B cell (primary cell): ENCODE data around the gene KRT74. TPM values are rescaled to one million over a fixed set of nuclear protein-coding genes. Genes with fewer than 3 reads are reported as not detected.

Source experiments
- ATAC-seq: fragments of 200-7000 bp; cut with Tn5 transposase; one replicate; pipeline ENCODE4 v1.10.0; 2021; ENCODE audit warnings: low read depth, mild to moderate bottlenecking, moderate number of reproducible peaks, moderate library complexity
- CTCF ChIA-PET: fragments of 350-600 bp; sonication (Branson Sonifier 250); formaldehyde crosslinking; loops from one replicate; lab custom pipeline; 2021; ENCODE audit warnings: antibody characterized with exemption, inconsistent platforms; lab: Charles Lee
- POLR2A ChIA-PET: fragments of 350-600 bp; sonication (Branson Sonifier 250); formaldehyde crosslinking; loops from one replicate; lab custom pipeline; 2021; ENCODE audit warnings: antibody characterized with exemption; lab: Charles Lee
- DNase-seq: peaks from one replicate; pipeline ENCODE4 v3.0.0; 2013
- H2AFZ ChIP-seq: 2 replicates; pipeline ENCODE4 v1.6.1; 2012; ENCODE audit warnings: mild to moderate bottlenecking, low read depth, low read length; ENCODE audit not compliant: insufficient read depth, poor library complexity, severe bottlenecking
- H3K27ac ChIP-seq, 2 donors: 1 replicate in 1 of 2; 2 replicates in 1 of 2; pipeline ENCODE4 v1.5.1; 2012 to 2013; ENCODE audit warnings: low read length in 2 of 2, mild to moderate bottlenecking in 2 of 2, moderate library complexity in 1 of 2
- H3K27me3 ChIP-seq, 4 experiments: fragments of 200-600 bp in 1 of 4; sonication (generic) in 1 of 4; replicated peaks in 1 of 4; 1 replicate in 2 of 4; 2 replicates in 2 of 4; pipeline versions ENCODE4 v1.6.1 to v1.7.0; 2013 to 2016; ENCODE audit warnings: low read length in 3 of 4, mild to moderate bottlenecking in 2 of 4, mixed read lengths in 1 of 4, moderate library complexity in 1 of 4; ENCODE audit not compliant: insufficient read depth in 4 of 4, control insufficient read depth in 3 of 4; ENCODE audit errors: control extremely low read depth in 1 of 4
- H3K36me3 ChIP-seq, 2 experiments: replicated peaks in 1 of 2; 1 replicate in 1 of 2; 2 replicates in 1 of 2; pipeline versions ENCODE4 v1.6.1 to v1.7.1; 2013; ENCODE audit warnings: low read length in 1 of 2; ENCODE audit not compliant: insufficient read depth in 2 of 2, control insufficient read depth in 1 of 2; ENCODE audit errors: control extremely low read depth in 1 of 2, extremely low read depth in 1 of 2
- H3K4me1 ChIP-seq, 2 donors: fragments of 200-600 bp in 1 of 2; sonication (generic) in 1 of 2; 1 replicate in 1 of 2; 2 replicates in 1 of 2; pipeline versions ENCODE4 v1.5.1 to v1.6.1; 2013 to 2017; ENCODE audit warnings: low read length in 2 of 2; ENCODE audit not compliant: control insufficient read depth in 2 of 2, insufficient read depth in 2 of 2
- H3K4me2 ChIP-seq: replicated peaks from 2 replicates; pipeline ENCODE3; 2012; ENCODE audit warnings: mild to moderate bottlenecking, low read depth, low read length; ENCODE audit not compliant: poor library complexity, severe bottlenecking
- H3K4me3 ChIP-seq, 5 experiments: fragments of 200-600 bp in 1 of 5; sonication (generic) in 1 of 5; 1 replicate in 3 of 5; 2 replicates in 2 of 5; pipeline versions ENCODE4 v1.5.1 to v1.7.0; 2011 to 2016; ENCODE audit warnings: low read length in 4 of 5, mild to moderate bottlenecking in 4 of 5, low read depth in 2 of 5, control low read depth in 1 of 5, moderate library complexity in 1 of 5; ENCODE audit not compliant: insufficient read depth in 1 of 5; ENCODE audit errors: control extremely low read depth in 1 of 5, extremely low read depth in 1 of 5
- H3K79me2 ChIP-seq: fragments of 200-600 bp; sonication (generic); one replicate; pipeline ENCODE4 v1.6.0; 2016; ENCODE audit warnings: low read length; ENCODE audit not compliant: control insufficient read depth, insufficient read depth
- H3K9ac ChIP-seq: fragments of 200-600 bp; sonication (generic); 2 replicates; pipeline ENCODE4 v1.6.1; 2017; ENCODE audit warnings: mild to moderate bottlenecking, low read length, moderate library complexity
- H3K9me3 ChIP-seq, 3 donors: one replicate each; pipeline versions ENCODE4 v1.6.1 to v1.7.1; 2013; ENCODE audit warnings: low read length in 2 of 3; ENCODE audit not compliant: control insufficient read depth in 2 of 3, insufficient read depth in 1 of 3; ENCODE audit errors: control extremely low read depth in 1 of 3
- H4K20me1 ChIP-seq: 2 replicates; pipeline ENCODE4 v1.6.0; 2012; ENCODE audit warnings: mild to moderate bottlenecking, low read length; ENCODE audit not compliant: insufficient read depth, control insufficient read depth, poor library complexity, severe bottlenecking
- H3K27ac Mint-ChIP-seq: one replicate; pipeline ENCODE4 v1.8.0; 2021; ENCODE audit warnings: mixed read lengths
- H3K27me3 Mint-ChIP-seq: one replicate; pipeline ENCODE4 v1.8.0; 2021; ENCODE audit warnings: mixed read lengths
- H3K4me1 Mint-ChIP-seq: one replicate; pipeline ENCODE4 v1.8.0; 2021; ENCODE audit warnings: mixed read lengths
- H3K4me3 Mint-ChIP-seq: one replicate; pipeline ENCODE4 v1.8.0; 2021; ENCODE audit warnings: mixed read lengths
- H3K9me3 Mint-ChIP-seq: one replicate; pipeline ENCODE4 v1.8.0; 2022; ENCODE audit warnings: mixed read lengths; ENCODE audit not compliant: insufficient read depth
- CTCF ChIP-seq: fragments of 200-600 bp; IDR thresholded peaks from one replicate; pipeline ENCODE4 v1.8.0; 2022; ENCODE audit warnings: antibody characterized with exemption, mild to moderate bottlenecking
- EZH2 ChIP-seq: IDR thresholded peaks from 2 replicates; pipeline ENCODE4 v1.6.1; 2012; ENCODE audit warnings: borderline replicate concordance, low read depth, mild to moderate bottlenecking, moderate library complexity, low read length; ENCODE audit not compliant: insufficient read depth, poor library complexity, severe bottlenecking
- whole genome bisulfite sequencing: methylation state at CpG from one replicate; pipeline ENCODE4 v1.1.5; 2013; ENCODE audit warnings: missing lambda C conversion rate; ENCODE audit not compliant: insufficient coverage; 5-methylcytosine and 5-hydroxymethylcytosine counted together
- intact Hi-C: fragments of 100-400 bp; cut with micrococcal nuclease; formaldehyde crosslinking; loops from one replicate; pipeline ENCODE4 v1.10.0; 2022
- polyA plus RNA-seq: library from polyadenylated mRNA; depleted of rRNA; stranded (reverse); fragments of >200 nt; gene quantifications from 2 replicates; pipeline ENCODE4 v1.2.3, GENCODE V29; 2012
- total RNA-seq, 2 donors: library from RNA; stranded (reverse); fragments of 120-200 nt in 1 of 2; gene quantifications; 1 replicate in 1 of 2; 2 replicates in 1 of 2; pipeline versions ENCODE4 v1.2.3 to v1.2.4, GENCODE V29; 2013 to 2022

Gene KRT74
- total and polyA plus RNA-seq, 2 donors (not counting 1 experiment from before 2014, with no cell fraction given) = not detected

GRCh38 chr12:52527121-52527800 is 46.4 kb downstream of the KRT74 start:
- no peaks in the 10 kb centered on the region for H3K4me1 Mint-ChIP-seq
- DNase-seq (no peak), ATAC-seq (no peak)
- intact Hi-C loops = no loop called here
- no peak for TF ChIP-seq EZH2
- H3K9me3 Mint-ChIP-seq = no peaks in the 10 kb centered on the region
- H3K4me3 Mint-ChIP-seq = no peak overlapping the region
- Histone ChIP-seq H3K9me3 (no peaks in the 10 kb centered on the region), H3K4me1 (no peaks in the 10 kb centered on the region), H3K4me3 (no peak overlapping the region), H3K27ac (no peak overlapping the region), H2AFZ (no peak overlapping the region), H3K36me3 (no peaks in the 10 kb centered on the region), H4K20me1 (no peaks in the 10 kb centered on the region), H3K9ac (no peak overlapping the region), H3K79me2 (no peaks in the 10 kb centered on the region), H3K4me2 (no peak overlapping the region), H3K27me3 (no peaks in the 10 kb centered on the region)
- ChIA-PET CTCF (no interaction called here), POLR2A (no interaction called here)
- WGBS = 69% methylated on average over 4 of the region's 4 CpGs
- no peaks in the 10 kb centered on the region for H3K27me3 Mint-ChIP-seq
- no peak overlapping the region for H3K27ac Mint-ChIP-seq

DNA sequence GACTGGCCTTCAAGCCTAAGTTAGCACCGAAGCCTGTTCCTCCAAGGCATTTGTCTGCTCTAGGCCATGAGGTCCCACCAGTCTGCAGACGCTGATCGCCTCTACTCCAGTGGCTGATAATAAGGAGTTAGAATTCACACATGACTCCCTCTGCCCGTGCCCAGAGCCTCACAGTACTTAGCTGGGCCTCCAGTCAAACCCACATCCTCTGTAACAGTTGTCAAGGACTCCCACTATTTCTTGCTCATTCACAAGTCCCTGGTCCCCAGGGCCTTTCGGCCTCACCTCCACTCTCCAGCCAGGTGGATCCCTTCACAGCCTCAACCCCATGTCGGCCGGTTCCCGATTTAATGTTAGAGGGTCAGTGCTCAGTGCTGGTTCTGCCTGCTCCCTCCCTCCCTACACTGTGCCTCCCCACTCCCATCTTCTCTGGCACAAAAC is 47.1 kb downstream of the KRT74 start:
- Mint-ChIP-seq H3K9me3 (no peaks in the 10 kb centered on the region), H3K27ac (no peak overlapping the region)
- no peak overlapping the region for H2AFZ ChIP-seq

More for the DNA sequence above, 47.1 kb downstream of the KRT74 start:
- Histone ChIP-seq H3K9me3 (no peaks in the 10 kb centered on the region), H3K4me3 (no peak overlapping the region), H3K36me3 (no peaks in the 10 kb centered on the region), H4K20me1 (no peaks in the 10 kb centered on the region), H3K27me3 (no peaks in the 10 kb centered on the region), H3K79me2 (no peaks in the 10 kb centered on the region), H3K4me2 (no peak overlapping the region), H3K4me1 (no peaks in the 10 kb centered on the region), H3K27ac (no peak overlapping the region), H3K9ac (no peak overlapping the region)
- ATAC-seq (no peak), DNase-seq (no peak)
- intact Hi-C loops = no loop called here
- Mint-ChIP-seq H3K4me1 (no peaks in the 10 kb centered on the region), H3K4me3 (no peak overlapping the region), H3K27me3 (no peaks in the 10 kb centered on the region)
- 77% methylated on average over 6 of the region's 8 CpGs for WGBS
- CTCF ChIA-PET = no interaction called here
- TF ChIP-seq CTCF = no peak
- no peak for TF ChIP-seq EZH2
- POLR2A ChIA-PET = no interaction called here
